Gastrocnemius medialis (tissue), 4 donors: Measurements from ENCODE around the gene GPR37. TPM values are rescaled to one million over a fixed set of nuclear protein-coding genes. Genes with fewer than 3 reads are reported as not detected.

Experiments used
- ATAC-seq, 2 donors: fragments of 150-250 bp; one replicate each; pipeline ENCODE4 v1.9.1; 2016
- DNase-seq, 2 donors: peaks; one replicate each; pipeline ENCODE4 v3.0.0-alpha.2; 2019
- H3K27ac ChIP-seq, 4 donors: fragments of 200-600 bp; sonication (generic); 1 replicate in 1 of 4; 2 replicates in 3 of 4; pipeline ENCODE4 v1.5.1; 2016 to 2018; ENCODE audit warnings: mild to moderate bottlenecking in 2 of 4, moderate library complexity in 1 of 4
- H3K27me3 ChIP-seq, 3 donors: fragments of 200-600 bp; sonication (generic) in 2 of 3; 1 replicate in 1 of 3; 2 replicates in 2 of 3; pipeline versions ENCODE4 v1.5.1 to v1.6.0; 2016 to 2019; ENCODE audit warnings: mild to moderate bottlenecking in 1 of 3, moderate library complexity in 1 of 3
- H3K36me3 ChIP-seq, 2 donors: fragments of 200-600 bp; sonication (generic) in 1 of 2; one replicate each; pipeline ENCODE4 v1.5.1; 2017 to 2018
- H3K4me1 ChIP-seq, 2 donors: fragments of 200-600 bp; sonication (generic) in 1 of 2; one replicate each; pipeline ENCODE4 v1.5.1; 2016 to 2017; ENCODE audit warnings: mild to moderate bottlenecking in 2 of 2
- H3K4me3 ChIP-seq, 4 donors: fragments of 200-600 bp; sonication (generic) in 3 of 4; 1 replicate in 1 of 4; 2 replicates in 3 of 4; pipeline ENCODE4 v1.5.1; 2016 to 2019; ENCODE audit warnings: mild to moderate bottlenecking in 2 of 4
- H3K9me3 ChIP-seq, 3 donors: fragments of 200-600 bp; sonication (generic) in 2 of 3; 1 replicate in 1 of 3; 2 replicates in 2 of 3; pipeline ENCODE4 v1.5.1; 2016 to 2019
- POLR2A ChIP-seq, 2 donors: fragments of 450-650 bp; IDR thresholded peaks; one replicate each; pipeline ENCODE4 v1.6.1; 2017; ENCODE audit warnings: antibody characterized with exemption in 2 of 2, mild to moderate bottlenecking in 2 of 2, moderate library complexity in 2 of 2
- in situ Hi-C, 4 donors: fragments of 200-750 bp; cut with MboI; loops; one replicate each; pipeline versions ENCODE4 v1.15.0 to v1.8.0; 2017; ENCODE audit warnings: low sequenced_read_pairs in 4 of 4
- intact Hi-C: fragments of 100-400 bp; cut with DNase I; formaldehyde crosslinking; loops from one replicate; pipeline ENCODE4 v1.15.1; 2023; ENCODE audit warnings: low total_unique reads
- total RNA-seq, 4 donors: library from RNA; depleted of rRNA; stranded (reverse); fragments of >200 nt; gene quantifications; one replicate each; pipeline versions ENCODE4 v1.1.0 to v1.2.3, GENCODE V29; 2016
- TF ChIP-seq, protein P1 (sequence below), 5 experiments: fragments of 450-650 bp in 3 of 5; fragments of 200-600 bp in 2 of 5; sonication (generic) in 2 of 5; IDR thresholded peaks in 4 of 5; conservative IDR thresholded peaks in 1 of 5; 1 replicate in 4 of 5; 2 replicates in 1 of 5; pipeline ENCODE4 v1.5.1; 2016 to 2019; ENCODE audit warnings: antibody characterized with exemption in 5 of 5, mild to moderate bottlenecking in 3 of 5, moderate library complexity in 3 of 5

GPR37 gene
- total RNA-seq, 4 donors from 2014 or later, result 0.29 to 1.6 (median 0.71) TPM

DNA sequence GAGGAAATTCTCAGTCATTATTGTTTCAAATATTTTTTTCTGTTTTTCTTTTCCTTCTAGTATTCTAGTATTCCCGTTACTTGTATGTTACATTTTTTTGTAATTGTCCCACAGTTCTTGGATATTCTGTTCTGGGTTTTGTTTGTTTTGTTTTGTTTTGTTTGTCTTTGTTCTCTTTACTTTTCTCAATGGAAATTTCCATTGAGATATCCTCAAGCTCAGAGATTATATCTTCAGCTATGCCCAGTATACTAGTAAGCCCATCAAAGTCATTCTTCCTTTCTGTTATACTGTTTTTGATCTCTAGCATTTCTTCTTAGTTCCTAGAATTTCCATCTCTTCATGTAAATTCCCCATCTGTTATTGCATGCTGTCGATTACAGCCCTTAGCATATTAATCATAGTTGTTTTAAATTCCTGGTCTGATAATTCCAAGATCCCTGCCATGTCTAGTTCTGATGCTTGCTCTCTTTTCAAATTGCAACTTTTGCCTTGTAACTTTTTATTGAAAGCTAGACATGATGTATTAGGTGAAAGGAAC, 27.8 kb downstream of the GPR37 start:
- TF ChIP-seq POLR2A (IDR thresholded peaks at IDR 0.05), result no peak
- TF ChIP-seq, protein P1, sequence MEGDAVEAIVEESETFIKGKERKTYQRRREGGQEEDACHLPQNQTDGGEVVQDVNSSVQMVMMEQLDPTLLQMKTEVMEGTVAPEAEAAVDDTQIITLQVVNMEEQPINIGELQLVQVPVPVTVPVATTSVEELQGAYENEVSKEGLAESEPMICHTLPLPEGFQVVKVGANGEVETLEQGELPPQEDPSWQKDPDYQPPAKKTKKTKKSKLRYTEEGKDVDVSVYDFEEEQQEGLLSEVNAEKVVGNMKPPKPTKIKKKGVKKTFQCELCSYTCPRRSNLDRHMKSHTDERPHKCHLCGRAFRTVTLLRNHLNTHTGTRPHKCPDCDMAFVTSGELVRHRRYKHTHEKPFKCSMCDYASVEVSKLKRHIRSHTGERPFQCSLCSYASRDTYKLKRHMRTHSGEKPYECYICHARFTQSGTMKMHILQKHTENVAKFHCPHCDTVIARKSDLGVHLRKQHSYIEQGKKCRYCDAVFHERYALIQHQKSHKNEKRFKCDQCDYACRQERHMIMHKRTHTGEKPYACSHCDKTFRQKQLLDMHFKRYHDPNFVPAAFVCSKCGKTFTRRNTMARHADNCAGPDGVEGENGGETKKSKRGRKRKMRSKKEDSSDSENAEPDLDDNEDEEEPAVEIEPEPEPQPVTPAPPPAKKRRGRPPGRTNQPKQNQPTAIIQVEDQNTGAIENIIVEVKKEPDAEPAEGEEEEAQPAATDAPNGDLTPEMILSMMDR (IDR thresholded peaks at IDR 0.05 in 4 of 5, conservative IDR thresholded peaks at IDR 0.05 in 1 of 5), result no peak
- Histone ChIP-seq H3K9me3 (no peaks in the 10 kb centered on the region), H3K27me3 (no peaks in the 10 kb centered on the region), H3K27ac (no peak overlapping the region), H3K36me3 (no peaks in the 10 kb centered on the region), H3K4me1 (no peaks in the 10 kb centered on the region), H3K4me3 (no peak overlapping the region)
- intact Hi-C loops, result no loop called here
- no peak for DNase-seq
- in situ Hi-C loops, result no loop called here
- no peak for ATAC-seq

DNA sequence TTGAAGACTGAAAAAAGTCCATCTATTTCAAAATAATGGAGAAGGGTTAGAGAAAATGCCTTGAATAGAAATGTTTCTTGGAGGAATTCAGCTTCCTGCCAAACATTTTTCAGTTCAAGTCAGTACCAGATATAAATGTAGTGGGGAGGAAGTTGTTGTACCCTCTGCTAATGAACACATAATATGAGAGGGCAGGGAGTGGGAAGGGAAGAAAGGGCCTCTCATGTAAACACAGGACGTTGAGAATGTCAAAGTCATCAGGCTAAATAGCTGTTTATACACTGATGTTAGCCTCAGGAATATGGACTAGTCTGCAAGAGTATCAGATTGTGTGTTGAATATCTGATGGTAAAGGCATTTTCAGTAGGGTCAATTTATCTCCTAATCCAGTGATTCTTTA, 37.0 kb downstream of the GPR37 start:
- intact Hi-C loops, result no loop called here
- Histone ChIP-seq H3K4me1 (no peaks in the 10 kb centered on the region), H3K27me3 (no peaks in the 10 kb centered on the region), H3K4me3 (no peak overlapping the region), H3K36me3 (no peaks in the 10 kb centered on the region), H3K27ac (no peak overlapping the region), H3K9me3 (no peaks in the 10 kb centered on the region)
- DNase-seq, result no peak
- ATAC-seq, result no peak
- TF ChIP-seq POLR2A (IDR thresholded peaks at IDR 0.05), result no peak
- TF ChIP-seq, protein P1 (IDR thresholded peaks at IDR 0.05 in 4 of 5, conservative IDR thresholded peaks at IDR 0.05 in 1 of 5), result no peak
- in situ Hi-C loops, result no loop called here

DNA sequence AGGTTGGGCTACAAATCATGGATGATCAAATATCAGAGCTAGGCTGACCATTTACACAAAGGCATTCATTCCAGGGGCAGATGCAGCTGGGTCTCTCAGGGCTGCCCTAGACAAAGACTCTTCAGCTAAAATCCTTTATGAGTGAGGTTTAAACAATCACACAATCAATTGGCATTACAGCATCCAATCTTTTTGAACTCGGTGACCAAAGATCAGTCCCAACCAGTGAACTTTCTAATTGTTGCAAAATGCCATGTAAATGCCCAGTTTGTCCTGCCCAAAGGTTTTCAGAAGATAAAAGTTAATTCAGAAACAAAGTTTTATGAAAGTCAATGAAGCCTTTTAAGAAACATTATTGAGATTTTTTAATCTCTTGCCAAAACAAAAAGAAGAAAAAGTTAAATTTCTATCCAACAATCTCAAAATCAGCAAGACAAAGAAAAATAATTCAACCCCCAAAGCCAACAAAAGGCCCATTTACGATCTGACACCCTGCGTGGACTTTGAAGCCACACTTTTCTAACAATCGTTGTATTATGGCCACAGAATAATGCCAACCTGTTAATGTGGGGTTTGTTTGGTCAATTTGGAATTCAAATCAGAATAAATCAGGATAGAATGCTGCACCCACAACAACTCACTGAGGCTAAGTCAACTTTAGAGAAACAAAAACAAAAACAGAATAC, 40.9 kb downstream of the GPR37 start:
- H3K36me3 ChIP-seq, result no peaks in the 10 kb centered on the region
- no peak for TF ChIP-seq POLR2A (IDR thresholded peaks at IDR 0.05)
- TF ChIP-seq, protein P1 (IDR thresholded peaks at IDR 0.05 in 4 of 5, conservative IDR thresholded peaks at IDR 0.05 in 1 of 5), result no peak
- no peak overlapping the region for H3K4me3 ChIP-seq
- H3K4me1 ChIP-seq, result no peaks in the 10 kb centered on the region
- ATAC-seq (no peak), DNase-seq (no peak)
- no peaks in the 10 kb centered on the region for H3K9me3 ChIP-seq
- in situ Hi-C loops, result no loop called here
- H3K27me3 ChIP-seq, result no peaks in the 10 kb centered on the region
- intact Hi-C loops, result no loop called here
- no peak overlapping the region for H3K27ac ChIP-seq

DNA sequence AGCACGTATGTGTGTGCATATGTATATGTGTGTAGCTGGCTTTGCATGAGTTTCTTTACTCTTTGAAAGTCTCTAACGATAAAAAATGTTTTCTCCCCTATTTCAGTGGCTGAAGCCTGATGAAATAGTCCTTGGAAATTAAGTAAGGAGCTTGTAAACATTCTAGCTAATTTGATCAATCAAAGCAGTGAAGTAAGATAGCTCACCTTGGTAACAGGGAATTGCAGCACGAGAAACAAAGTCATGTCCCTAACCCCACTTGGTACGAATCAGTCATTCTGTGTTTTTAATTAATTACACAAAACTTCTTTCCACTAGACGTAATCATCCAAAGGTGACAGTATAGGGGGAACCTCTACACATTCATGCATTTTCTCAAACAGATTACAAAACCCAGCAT, 41.5 kb downstream of the GPR37 start:
- H3K27me3 ChIP-seq, result no peaks in the 10 kb centered on the region
- H3K9me3 ChIP-seq, result no peaks in the 10 kb centered on the region
- H3K27ac ChIP-seq, result no peak overlapping the region
- intact Hi-C loops, result no loop called here
- H3K4me3 ChIP-seq, result no peak overlapping the region
- H3K4me1 ChIP-seq, result no peaks in the 10 kb centered on the region
- in situ Hi-C loops, result no loop called here
- no peak for ATAC-seq
- TF ChIP-seq, protein P1 (IDR thresholded peaks at IDR 0.05 in 4 of 5, conservative IDR thresholded peaks at IDR 0.05 in 1 of 5), result no peak
- TF ChIP-seq POLR2A (IDR thresholded peaks at IDR 0.05), result no peak
- H3K36me3 ChIP-seq, result no peaks in the 10 kb centered on the region
- DNase-seq, result no peak
